ENCODE results near the gene SMARCB1.
"Not testable (repeated sequence)": the region's sequence is repeated elsewhere in the genome, so short reads cannot be mapped to it uniquely, and the experiment has no call there.

The SMARCB1 gene

DNA sequence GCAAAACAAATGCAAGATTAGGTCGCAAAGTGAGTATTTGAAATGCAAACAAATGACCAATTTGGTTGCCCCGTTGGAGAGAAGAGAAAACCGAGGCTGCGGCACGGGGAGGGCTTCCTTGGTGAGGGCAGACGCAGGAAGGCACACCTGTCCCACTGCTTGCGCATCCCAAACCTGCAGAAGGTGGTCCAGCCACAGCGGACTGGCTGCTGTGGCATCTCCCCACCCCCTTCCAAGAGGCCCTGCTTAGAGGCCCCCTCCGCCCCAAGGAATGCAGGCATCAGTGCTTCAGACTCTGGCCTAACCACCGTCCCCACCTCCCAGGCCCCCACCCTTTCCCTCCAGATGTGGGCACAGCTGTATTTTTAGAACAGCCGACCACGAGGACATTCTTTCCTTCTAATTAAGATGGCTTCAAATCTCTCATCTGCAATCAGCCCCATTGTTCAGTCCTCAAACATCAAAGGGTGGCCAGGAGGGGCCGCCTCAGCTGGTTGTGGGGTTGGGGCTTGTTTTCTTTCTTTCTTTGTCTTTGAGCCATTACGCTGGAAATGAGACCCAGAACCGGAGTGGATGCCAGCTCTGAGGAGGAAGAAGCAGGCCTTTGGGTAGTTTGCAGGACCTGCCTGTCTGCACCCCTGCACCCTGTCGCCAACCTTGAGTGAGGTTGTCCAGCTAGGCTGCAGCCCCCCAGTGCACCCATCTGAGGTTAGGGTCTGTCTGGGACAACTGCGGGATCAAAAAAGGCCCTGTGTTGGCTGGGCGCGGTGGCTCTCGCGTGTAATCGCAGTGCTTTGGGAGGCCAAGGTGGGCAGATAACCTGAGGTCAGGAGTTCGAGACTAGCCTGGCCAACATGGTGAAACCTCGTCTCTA, 61.5 kb downstream of the SMARCB1 start:
- DNase-seq = no peak

DNA sequence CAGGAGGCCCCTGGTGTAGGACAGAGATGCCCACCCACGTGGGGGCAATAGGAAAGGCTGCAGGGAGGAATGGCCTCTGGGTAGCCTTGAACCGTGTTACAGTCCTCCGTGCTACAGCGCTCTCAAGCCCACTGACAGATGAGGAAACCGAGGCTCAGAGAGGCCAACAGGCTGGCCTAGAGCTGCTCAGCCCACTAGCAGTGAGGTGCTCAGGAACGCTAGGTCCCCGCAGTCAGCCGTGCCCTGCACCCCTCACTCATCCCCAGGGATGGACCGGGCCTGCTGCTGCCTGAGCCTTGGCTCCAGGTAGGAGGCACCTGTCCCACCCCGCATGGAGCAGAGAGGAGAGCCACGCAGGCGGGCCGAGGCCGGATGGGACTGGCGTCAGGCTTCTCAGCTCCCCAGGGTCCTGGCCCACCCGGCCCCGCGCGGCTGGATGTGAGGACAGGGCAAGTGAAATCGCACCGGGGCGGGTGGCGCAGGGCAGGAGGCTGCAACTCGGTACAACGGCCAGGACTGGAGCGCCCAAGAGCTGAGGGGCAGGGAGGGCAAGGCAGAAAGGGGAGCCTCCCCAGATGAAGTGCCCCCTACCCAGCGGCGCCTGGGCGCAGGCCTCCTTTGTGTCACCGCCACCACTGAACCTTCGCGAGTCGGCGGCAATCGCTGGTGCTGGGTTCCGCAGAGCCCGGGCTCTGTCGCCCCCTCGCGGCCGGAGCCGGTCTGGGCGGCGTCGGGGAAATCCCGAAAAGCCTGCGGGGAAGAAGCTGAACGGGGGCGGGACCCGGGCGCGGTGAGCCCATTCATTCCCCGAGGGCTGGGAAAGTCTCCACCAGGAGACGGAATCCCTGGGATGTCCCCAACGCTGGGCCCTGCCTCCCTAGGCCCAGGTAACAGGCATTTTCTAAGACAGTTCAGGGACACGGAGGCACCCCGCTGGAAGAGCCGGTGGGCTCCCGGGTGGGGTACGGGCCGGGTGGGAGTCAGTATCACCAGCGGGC, 62.5 kb downstream of the SMARCB1 start:
- peak; percentile 35 for DNase-seq

DNA sequence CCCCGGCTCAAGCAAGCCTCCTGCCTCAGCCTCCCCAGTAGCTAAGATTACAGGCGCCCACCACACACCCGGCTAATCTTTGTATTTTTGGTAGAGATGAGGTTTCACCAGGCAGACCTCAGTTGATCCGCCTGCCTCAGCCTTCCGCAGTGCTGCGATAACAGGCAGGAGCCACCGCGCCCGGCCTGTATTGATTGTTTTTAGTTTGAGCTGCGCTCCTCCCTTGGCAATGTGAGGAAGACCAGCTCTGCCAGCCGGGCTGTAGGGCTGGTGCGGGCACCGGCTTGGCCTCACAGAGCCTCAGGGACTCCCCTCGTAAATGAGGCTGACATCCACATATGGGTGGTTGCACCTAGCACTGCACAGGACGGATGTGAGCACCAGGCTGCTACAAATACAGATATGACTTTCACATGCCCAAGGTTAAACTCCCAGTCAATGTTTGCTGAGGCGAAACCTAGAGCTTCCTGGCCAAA, 63.4 kb downstream of the SMARCB1 start:
- no peak for DNase-seq

GRCh38 chr22:23856721-23857605, 70.2 kb downstream of the SMARCB1 start:
- peak; percentile 53 for DNase-seq

GRCh38 chr22:23857606-23858483, 71.1 kb downstream of the SMARCB1 start, which contains the start of gene SLC2A11:
Gene SLC2A11, plus strand, starts transcription at chr22:23857875. Its CDS starts 125 bp downstream, at chr22:23858000.
- DNase-seq = peak; percentile 95

- DNase-seq = no peak
Observed at GRCh38 chr22:23858484-23858815, 71.7 kb downstream of the SMARCB1 start.

DNA sequence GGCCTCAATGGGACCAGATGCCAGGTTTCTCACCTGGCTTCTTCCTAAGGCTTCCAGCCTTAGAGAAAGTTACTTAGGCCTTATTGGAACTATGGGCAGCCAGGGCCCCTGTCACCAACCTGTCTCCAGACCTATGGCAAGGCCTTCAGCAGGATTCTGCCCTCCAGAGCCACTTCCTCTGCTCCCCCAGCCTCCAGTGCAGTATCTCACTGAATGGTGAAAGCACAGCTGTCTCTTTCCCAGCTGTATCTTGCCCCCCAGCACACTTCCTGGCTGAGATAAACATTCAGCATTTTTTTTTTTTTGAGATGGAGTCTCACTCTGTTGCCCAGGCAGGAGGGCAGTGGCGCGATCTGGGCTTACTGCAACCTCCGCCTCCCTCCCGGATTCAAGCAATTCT, 72.4 kb downstream of the SMARCB1 start:
- no peak for DNase-seq

DNA sequence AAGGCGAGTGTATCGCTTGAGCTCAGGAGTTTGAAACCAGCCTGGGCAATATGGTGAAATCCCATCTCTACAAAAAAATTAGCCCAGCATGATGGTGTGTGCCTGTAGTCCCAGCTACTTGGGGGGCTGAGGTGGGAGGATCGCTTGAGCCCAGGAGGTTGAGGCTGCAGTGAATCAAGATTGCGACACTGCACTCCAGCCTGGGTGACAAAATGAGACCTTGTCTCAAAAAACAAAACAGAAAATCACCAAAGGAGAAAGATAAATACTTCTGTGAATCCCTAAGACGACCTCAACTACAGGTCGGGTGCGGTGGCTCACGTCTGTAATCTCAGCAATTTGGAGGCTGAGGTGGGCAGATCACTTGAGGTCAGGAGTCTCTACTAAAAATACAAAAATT, 73.4 kb downstream of the SMARCB1 start:
- not testable (repeated sequence) for DNase-seq

- peak; percentile 1 for DNase-seq
Observed at GRCh38 chr22:23862103-23862502, 75.3 kb downstream of the SMARCB1 start.

GRCh38 chr22:23864499-23865154, 77.9 kb downstream of the SMARCB1 start:
- not testable (repeated sequence) for DNase-seq

DNA sequence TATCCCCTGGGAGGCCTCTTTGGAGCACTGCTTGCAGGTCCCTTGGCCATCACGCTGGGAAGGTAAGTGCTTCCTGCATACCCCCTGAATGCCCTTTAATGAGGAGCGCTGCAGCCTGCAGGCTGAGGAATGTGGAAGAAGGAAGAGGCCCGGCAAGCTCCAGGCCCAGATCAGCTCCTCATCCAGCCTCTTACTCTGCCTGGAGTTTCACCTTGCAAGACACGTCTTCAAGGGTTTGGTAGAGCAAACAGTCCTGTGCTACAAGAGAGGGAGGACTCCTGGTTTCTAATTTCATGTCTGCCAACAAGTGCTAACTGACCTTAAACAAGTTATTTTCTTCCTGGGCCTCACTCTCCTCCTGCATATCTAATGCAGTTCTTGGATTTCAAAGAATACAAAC, 81.8 kb downstream of the SMARCB1 start:
- no peak for DNase-seq

GRCh38 chr22:23874871-23875270, 88.1 kb downstream of the SMARCB1 start:
- no peak for DNase-seq

- DNase-seq = no peak
Observed at GRCh38 chr22:23875801-23876200, 89.0 kb downstream of the SMARCB1 start.

DNA sequence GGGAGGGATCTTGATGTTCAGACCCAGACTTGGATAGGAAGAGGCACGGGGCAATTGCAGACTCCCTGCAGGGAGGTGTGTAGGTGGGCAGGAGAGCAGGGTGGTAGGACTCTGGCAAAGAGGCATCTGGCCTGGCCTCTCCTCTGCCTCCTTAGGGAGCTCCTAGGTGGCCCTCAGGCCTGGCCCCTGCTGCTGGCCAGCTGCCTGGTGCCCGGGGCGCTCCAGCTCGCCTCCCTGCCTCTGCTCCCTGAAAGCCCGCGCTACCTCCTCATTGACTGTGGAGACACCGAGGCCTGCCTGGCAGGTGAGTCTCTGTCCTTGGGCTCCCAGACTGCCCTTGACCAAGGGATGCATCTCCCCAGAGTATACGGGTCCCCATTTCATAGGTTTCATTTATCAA, 90.8 kb downstream of the SMARCB1 start:
- DNase-seq = no peak

GRCh38 chr22:23878219-23878618, 91.5 kb downstream of the SMARCB1 start:
- no peak for DNase-seq

DNA sequence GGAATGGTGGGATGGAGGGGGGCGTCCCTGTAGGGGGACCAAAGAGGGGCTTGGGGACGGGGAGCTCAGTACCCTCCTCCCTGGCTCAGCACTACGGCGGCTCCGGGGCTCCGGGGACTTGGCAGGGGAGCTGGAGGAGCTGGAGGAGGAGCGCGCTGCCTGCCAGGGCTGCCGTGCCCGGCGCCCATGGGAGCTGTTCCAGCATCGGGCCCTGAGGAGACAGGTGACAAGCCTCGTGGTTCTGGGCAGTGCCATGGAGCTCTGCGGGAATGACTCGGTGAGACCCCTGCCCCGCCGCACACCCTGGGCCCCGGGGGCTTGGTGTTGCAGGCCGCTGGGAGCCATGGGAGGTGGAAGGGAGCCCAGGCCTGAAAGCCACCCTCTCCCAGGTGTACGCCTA, 95.6 kb downstream of the SMARCB1 start:
- DNase-seq = no peak

- DNase-seq = no peak
Observed at GRCh38 chr22:23883658-23884057, 96.9 kb downstream of the SMARCB1 start.

DNA sequence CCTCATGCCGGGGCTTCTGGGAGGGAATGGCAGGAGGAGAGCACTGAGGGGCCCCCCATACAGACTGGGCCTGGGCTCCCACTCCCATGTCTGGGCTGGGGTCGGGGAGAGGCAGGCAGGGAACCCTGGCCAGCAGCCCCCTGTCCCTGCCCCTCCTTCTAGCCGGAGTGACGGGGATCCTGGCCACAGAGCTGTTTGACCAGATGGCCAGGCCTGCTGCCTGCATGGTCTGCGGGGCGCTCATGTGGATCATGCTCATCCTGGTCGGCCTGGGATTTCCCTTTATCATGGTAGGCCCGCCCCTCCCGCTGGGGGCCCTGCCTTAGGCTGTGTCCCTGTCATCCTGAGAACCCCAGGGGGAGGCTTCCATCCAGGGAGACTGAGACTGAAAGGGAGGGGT, 97.4 kb downstream of the SMARCB1 start:
- DNase-seq = no peak
